Ovary (tissue), 3 donors: ENCODE results near the gene DNLZ.

Experiments used
- POLR2A ChIP-seq: fragments of 450-650 bp; IDR thresholded peaks from one replicate; pipeline ENCODE4 v1.6.1; 2017; ENCODE audit warnings: antibody characterized with exemption, mild to moderate bottlenecking, moderate library complexity
- TF ChIP-seq, protein P1 (sequence below), 3 donors: fragments of 450-650 bp in 2 of 3; fragments of 200-600 bp in 1 of 3; IDR thresholded peaks; one replicate each; pipeline versions ENCODE4 v1.5.1 to v1.8.0; 2016 to 2022; ENCODE audit warnings: antibody characterized with exemption in 3 of 3, mild to moderate bottlenecking in 1 of 3
- donor health status: DM: no; HTN: no; CAD: no.

DNA sequence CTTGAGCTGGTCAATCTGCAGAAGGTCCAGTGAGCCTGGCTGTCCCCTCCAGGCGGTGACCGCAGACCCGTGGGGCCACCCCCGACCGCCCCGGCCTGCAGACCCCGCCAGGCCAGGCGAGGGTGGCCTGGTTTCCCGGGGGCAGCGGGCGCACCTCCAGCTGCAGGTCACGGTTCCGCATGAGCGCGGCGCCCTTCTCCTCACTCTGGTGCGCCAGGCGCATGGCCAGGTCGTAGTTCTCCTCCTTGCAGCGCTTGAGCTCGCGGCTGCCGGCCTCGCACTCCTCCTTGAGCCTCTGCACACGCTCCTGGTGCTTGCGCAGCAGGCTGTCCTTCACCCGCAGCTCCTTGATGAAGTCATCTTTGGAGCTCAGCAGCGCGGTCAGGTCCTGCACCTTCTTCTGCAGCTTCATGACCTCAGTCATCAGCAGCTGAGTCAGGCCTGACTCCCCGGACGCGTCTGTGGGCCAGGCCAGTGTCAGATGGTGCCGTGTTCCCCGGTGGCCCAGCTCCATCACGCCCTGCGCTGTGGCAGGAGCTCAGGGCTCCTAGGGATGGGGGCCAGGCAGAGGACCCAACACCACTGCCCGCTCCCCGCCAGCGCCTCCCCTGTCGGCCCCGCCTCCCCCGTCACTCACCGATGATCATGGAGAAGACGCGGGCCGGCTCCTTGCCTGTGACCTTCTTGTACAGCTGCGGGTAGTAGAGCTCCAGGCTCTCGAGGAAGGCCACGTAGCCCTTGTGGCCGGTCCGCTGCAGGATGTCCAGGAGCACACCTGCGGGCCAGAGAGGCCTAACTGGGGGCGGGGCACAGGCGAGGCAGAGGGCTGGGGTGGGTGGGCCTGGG is 7.4 kb upstream of the DNLZ start:
- TF ChIP-seq, protein P1, sequence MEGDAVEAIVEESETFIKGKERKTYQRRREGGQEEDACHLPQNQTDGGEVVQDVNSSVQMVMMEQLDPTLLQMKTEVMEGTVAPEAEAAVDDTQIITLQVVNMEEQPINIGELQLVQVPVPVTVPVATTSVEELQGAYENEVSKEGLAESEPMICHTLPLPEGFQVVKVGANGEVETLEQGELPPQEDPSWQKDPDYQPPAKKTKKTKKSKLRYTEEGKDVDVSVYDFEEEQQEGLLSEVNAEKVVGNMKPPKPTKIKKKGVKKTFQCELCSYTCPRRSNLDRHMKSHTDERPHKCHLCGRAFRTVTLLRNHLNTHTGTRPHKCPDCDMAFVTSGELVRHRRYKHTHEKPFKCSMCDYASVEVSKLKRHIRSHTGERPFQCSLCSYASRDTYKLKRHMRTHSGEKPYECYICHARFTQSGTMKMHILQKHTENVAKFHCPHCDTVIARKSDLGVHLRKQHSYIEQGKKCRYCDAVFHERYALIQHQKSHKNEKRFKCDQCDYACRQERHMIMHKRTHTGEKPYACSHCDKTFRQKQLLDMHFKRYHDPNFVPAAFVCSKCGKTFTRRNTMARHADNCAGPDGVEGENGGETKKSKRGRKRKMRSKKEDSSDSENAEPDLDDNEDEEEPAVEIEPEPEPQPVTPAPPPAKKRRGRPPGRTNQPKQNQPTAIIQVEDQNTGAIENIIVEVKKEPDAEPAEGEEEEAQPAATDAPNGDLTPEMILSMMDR (IDR thresholded peaks at IDR 0.05) = no peak
- TF ChIP-seq POLR2A = no peak
